Choroid plexus epithelial cell (primary cell): Measurements from ENCODE around the gene POLR3A.

ENCODE experiments used
- DNase-seq: peaks from one replicate; pipeline ENCODE4 v3.0.0-alpha.2; 2010; ENCODE audit warnings: low read depth
- H3K4me3 ChIP-seq: 2 replicates; pipeline ENCODE4 v1.5.1; 2011; ENCODE audit warnings: low read depth, mild to moderate bottlenecking, control low read depth, low read length, moderate library complexity
- TF ChIP-seq, protein P1 (sequence below): conservative IDR thresholded peaks from 2 replicates; pipeline ENCODE4 v1.5.1; 2011; ENCODE audit warnings: low read depth, mild to moderate bottlenecking, control low read depth, inconsistent platforms, low read length, moderate library complexity

Gene POLR3A

DNA sequence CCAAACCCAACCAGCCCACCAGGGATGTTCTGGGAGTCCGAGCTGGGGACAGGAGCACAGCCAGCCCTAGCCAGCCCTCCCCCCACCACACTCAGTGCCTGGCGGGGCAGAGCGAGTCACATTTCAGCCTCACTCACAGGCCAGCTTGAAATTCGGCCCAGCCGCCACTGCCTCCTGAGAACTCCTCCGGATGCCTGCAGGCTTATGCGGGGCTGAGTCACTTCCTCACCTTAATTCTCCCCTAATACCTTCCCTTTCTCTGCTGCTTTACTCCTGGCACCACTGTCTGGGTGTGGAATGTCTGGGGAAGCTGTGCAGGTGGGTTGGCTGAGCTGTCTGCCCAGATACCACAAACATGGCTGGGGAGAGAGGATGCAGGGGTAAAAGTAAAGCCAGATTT is 80.1 kb downstream of the POLR3A start:
- peak; percentile 50 for DNase-seq
- no peak overlapping the region for H3K4me3 ChIP-seq

DNA sequence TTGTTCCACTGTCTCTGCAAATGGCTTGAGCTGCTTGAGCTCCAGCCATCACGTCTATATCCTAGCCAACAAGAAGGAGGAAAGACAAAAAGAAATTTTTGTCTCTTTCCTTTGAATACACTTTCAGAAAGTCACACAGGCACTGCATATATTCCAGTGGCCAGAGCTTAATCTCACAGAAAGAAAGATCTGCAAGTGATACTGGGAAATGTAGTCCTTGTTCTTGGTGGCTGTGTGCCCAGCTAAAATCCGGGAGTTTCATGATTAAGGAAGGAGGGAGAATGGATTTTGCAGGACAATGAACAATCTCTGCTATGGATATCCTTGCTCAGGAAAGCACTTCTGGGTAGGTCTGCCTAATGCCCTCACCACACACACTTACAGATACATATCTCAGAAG is 83.2 kb downstream of the POLR3A start:
- H3K4me3 ChIP-seq = no peak overlapping the region
- DNase-seq = no peak
- TF ChIP-seq, protein P1, sequence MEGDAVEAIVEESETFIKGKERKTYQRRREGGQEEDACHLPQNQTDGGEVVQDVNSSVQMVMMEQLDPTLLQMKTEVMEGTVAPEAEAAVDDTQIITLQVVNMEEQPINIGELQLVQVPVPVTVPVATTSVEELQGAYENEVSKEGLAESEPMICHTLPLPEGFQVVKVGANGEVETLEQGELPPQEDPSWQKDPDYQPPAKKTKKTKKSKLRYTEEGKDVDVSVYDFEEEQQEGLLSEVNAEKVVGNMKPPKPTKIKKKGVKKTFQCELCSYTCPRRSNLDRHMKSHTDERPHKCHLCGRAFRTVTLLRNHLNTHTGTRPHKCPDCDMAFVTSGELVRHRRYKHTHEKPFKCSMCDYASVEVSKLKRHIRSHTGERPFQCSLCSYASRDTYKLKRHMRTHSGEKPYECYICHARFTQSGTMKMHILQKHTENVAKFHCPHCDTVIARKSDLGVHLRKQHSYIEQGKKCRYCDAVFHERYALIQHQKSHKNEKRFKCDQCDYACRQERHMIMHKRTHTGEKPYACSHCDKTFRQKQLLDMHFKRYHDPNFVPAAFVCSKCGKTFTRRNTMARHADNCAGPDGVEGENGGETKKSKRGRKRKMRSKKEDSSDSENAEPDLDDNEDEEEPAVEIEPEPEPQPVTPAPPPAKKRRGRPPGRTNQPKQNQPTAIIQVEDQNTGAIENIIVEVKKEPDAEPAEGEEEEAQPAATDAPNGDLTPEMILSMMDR = no peak

More for the DNA sequence above, 80.1 kb downstream of the POLR3A start:
- TF ChIP-seq, protein P1 = no peak

DNA sequence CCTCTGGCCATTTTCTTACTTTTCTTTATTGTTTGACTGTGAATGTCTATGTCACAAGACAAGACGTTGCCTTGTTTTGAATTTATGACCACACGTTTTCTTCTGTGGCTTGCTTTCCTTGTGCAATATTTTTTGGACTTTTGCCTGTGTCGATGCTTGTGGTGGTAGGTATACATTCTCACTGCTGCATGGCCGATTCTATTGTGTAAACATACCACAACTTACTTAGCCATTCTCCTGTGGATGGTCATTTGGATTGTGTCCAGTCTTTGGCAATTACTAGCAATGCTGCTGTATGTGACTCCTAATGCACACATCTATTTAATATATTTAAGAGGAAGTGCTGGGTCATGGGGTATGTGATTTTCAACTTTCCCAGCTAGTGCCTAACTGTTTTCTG is 84.8 kb downstream of the POLR3A start:
- peak; percentile 95 for DNase-seq
- TF ChIP-seq, protein P1 = no peak
- H3K4me3 ChIP-seq = no peak overlapping the region

DNA sequence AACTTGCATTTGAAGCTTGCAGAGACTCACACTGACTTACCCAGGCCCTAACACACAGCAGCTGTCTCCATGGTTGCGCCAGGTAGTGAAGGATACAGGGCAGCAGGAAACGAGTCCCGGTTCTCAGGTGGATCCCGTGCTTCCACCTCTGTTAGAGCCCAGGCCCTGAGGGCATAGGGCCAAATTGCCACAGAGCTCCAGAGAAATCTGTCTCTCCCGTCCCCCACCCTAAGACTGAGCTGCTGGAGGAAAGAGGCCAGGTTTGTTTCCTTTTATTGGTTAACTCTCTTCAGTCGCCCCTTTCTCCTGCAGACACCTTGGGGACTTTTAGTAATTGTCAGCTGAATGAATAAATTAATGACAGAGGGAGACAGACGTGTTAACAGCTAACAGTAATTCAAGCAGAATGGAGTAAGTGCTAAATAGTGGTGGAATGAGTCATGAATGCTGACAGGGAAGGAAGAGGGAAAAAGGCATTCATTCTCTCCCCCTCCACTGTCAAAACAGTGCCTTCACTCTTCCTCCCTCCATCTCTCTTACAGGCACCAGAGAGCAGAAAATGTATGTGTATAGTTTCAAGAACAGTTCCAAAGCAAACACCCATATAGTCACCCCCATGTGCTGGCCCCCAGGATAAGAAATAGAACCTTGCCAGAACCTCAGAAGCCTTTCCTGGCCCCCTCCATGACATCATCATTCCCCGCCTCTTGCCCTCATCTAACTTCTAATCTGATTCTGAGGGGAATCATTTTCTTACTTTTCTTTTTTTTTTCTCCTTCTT is 86.0 kb downstream of the POLR3A start:
- TF ChIP-seq, protein P1 = no peak
- DNase-seq = peak; percentile 87

DNA sequence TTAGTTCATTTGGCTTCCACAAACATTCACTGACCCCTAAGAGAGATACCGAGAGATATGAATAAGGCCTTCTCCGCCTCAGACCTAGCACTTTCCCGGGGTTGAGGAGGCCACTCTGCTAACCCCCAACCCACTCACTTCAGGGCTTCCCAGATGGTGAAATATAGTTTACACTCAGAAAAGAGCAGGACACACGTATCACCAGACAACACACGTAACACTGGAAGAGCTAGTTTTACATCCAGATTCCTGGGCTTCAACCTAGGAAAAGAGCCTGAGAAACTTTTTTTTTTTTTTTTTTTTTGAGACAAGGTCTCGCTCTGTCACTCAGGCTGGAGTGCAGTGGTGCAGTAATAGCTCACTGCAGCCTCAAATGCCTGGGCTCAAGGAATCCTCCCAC is 87.5 kb downstream of the POLR3A start:
- TF ChIP-seq, protein P1 = no peak
- DNase-seq = no peak
- H3K4me3 ChIP-seq = no peak overlapping the region

More for the DNA sequence above, 86.0 kb downstream of the POLR3A start:
- no peak overlapping the region for H3K4me3 ChIP-seq

DNA sequence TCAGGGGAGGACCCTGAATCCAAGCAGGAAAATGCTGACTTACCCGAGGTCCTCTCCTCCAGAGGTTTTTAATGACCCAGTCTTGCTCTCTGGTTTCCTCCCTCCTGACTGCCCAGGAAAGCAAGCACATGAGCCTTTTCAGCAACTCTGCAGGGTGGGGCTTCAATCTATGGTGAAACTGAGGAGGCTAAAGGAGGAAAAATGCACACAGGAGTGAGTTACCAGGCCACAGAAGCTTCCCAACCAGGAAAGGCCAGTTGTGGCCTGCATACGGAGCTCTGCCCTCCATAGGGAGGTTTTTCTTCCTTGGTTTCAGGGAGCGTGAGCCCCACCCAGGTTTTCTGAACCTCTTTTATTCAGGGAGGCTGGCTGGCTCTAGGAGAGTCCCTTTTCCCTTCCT is 88.7 kb downstream of the POLR3A start:
- peak; percentile 60 for DNase-seq
- TF ChIP-seq, protein P1 = no peak
- no peak overlapping the region for H3K4me3 ChIP-seq

DNA sequence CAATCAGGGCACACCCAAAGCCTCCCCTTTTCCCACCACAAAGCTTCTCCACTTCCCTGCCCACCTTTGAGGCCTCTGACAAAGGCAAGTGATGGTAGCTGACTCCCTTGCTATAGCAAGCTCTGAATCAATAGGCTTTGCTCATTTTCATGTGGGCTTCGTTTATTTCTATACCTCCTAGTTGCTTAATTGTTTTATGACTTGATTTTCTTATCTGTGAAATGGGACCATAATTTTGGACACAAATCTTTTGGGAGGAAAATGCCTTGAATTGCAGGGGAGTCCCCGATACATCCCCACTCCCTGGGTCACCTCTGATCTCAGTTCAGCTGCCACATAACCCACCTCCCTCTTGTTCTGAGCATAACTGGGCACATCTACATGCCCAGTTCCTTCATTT is 89.1 kb downstream of the POLR3A start:
- TF ChIP-seq, protein P1 = no peak
- H3K4me3 ChIP-seq = no peak overlapping the region
- DNase-seq = no peak
